Cerebellar nuclear complex (tissue), 1 donor: Measurements from ENCODE around the gene ROCK2.
"Not testable (repeated sequence)": the region's sequence is repeated elsewhere in the genome, so short reads cannot be mapped to it uniquely, and the experiment has no call there.

Experiments used
- DNase-seq, 2 experiments: peaks; one replicate each; lab custom pipeline; 2025; lab: John Stamatoyannopoulos, UW

The ROCK2 gene

DNA sequence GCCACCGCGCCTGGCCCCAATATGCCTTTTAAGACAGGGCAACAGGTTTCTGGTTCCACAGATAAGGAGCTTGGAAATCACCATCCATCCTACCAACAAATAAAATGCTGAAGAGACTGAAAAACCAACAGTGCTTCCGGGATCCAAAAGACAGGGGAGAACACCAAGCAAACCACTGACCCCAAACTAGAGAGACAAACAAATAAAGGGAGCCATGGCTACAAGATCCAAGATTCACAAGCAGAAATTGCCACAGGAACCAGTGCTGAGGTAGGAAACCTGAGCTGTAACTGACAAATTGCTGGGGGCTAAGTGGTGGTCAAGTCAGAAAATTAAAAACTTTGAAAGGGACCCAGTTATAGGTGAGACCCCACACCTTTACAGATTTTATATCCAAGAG is 76.5 kb downstream of the ROCK2 start:
- no peak for DNase-seq

GRCh38 chr2:11264818-11265217 is 79.6 kb downstream of the ROCK2 start:
- DNase-seq = no peak

- DNase-seq = no peak
Observed at GRCh38 chr2:11264007-11264406, 80.4 kb downstream of the ROCK2 start.

GRCh38 chr2:11263177-11263576 is 81.3 kb downstream of the ROCK2 start:
- DNase-seq = no peak

DNA sequence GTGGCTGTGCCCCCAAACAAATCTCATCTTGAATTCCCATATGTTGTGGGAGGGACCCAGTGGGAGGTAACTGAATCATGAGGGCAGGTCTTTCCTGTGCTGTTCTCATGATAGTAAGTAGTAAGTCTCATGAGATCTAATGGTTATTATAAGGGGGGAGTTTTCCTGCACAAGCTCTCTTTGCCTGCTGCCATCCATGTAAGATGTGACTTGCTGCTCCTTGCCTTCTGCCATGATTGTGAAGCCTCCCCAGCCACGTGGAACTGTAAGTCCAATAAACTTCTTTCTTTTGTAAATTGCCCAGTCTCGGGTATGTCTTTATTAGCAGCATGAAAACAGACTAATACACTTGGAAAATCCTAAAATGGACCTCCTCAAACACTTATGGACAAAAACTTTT is 82.0 kb downstream of the ROCK2 start:
- DNase-seq = not testable (repeated sequence)

- not testable (repeated sequence) for DNase-seq
Observed at GRCh38 chr2:11261564-11261963, 82.9 kb downstream of the ROCK2 start.

DNA sequence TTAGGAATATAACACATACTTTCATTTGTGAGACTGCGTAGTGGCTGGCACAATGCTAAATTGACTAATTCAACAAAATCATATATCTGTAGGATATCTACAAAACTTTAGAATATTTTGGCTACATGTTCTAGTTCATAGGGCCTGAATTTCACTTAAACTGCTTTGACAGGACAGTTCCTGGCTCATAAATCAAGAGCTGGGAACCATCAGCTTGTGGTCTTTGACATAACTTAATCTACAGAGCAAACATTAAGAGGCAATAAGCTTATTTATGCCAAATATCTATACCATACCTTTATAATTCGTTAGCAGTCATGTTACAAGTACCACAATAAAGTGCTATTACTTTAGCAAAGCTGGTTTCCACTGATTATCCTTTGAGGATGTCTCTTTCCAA is 83.5 kb downstream of the ROCK2 start:
- no peak for DNase-seq

DNA sequence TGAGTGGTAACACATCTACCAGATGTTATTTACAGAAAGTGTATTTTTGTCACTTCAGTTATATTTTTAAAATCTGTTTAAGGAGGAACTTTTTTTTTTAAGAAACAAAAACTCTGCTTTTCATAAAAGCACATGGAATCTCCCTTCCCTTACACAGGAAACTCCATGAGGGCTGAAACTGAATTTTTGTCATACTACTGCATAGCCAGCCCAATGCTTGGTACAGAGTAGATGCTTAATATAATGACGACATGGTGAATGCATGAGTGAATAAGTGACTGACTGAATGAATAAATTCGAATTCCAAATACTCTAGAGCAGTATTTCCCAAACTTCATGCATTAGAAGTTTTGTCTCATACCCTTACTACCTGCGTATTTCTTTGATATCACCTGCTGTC is 86.5 kb downstream of the ROCK2 start:
- DNase-seq = no peak

GRCh38 chr2:11257078-11257477 is 87.4 kb downstream of the ROCK2 start:
- DNase-seq = no peak

GRCh38 chr2:11256166-11256565 is 88.3 kb downstream of the ROCK2 start:
- no peak for DNase-seq

DNA sequence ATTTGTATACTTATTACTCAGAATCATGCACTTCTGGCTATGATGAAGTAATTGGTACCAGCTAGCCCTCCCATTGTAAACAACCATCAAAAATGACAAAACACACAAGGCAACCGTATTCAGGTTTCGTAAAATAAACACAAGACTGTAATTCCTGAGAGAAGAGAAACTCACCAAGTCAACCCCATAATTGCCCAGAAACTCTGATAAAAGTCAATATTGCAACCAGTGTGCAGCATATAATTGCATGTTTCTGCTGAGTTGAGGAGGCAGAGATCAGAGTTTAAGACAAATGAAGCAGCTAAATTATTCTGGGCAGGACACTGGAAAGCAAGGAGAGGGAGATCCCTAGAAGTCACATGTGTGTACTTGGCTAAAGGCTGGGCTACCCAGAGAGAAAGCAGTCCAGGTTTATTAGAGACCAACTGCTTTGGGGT is 90.3 kb downstream of the ROCK2 start:
- DNase-seq = no peak

- DNase-seq = not testable (repeated sequence)
Observed at GRCh38 chr2:11252458-11252857, 92.0 kb downstream of the ROCK2 start.

GRCh38 chr2:11250400-11251196 is 93.8 kb downstream of the ROCK2 start:
- no peak for DNase-seq

DNA sequence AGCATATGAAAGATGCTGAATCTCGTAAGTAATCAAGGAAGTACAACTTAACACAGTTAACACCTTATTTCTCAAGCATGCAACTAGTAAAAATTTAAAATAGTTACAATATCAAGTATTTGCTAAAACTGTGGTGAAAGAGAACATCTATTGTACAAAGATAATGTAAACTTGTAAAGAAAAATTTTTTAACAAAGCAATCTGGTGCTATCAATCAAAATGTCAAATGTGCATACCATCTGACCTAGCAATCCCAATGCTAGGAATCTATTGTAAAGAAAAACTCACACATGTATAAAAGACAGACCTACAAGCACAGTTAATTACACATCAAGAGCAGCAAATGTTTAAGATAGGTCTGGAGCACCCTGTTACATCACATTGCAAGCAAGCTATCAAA is 99.1 kb downstream of the ROCK2 start:
- no peak for DNase-seq

DNA sequence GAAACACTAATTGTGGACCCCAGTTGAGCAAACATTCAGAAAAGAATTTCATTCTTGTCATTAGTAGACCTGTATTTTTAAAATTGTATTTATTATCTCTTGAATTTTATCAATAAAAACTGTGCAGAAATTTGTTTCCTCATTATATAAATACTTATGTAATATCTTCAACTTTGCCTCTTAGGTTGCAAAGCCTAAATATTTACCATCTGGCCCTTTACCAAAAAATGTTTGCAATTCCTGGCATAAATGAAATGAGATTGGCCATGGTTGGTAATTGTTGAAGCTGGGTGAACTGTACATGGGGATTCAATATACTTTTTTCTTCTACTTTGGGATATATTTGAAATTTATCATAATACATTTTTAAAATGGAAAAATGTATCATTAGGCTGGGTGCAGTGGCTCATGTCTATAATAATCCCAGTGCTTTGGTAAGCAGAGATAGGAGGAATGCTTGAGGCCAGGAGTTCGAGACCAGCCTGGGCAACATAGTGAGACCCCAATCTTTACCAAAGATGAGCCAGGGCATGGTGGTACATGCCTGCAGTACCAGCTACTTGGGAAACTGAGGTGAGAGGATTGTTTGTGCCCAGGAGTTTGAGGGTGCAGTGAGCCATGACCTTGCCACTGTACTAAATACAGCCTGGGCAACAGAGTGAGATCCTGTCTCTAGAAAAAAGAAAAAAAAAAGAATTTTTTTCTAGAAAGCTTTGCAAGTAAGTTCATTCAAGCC is 100.2 kb downstream of the ROCK2 start:
- no peak for DNase-seq

DNA sequence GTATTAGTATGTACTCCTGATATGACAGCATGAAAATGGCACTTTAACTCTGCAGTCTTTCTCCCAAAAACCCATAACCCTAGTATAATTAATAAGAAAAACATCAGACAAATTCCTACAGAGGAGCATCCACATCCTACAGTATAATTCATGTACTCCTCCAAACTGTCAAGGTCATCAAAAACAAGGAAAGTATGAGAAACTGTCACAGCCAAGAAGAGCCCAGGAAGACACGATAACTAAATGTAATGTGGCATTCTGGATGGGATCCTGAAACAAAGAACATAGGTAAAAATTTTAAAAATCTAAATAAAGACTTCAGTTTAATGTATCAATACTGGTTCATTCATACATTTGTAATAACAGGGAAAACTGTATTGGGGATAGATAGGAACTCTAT is 100.9 kb downstream of the ROCK2 start:
- DNase-seq = no peak

- DNase-seq = no peak
Observed at GRCh38 chr2:11242542-11243174, 101.8 kb downstream of the ROCK2 start.

DNA sequence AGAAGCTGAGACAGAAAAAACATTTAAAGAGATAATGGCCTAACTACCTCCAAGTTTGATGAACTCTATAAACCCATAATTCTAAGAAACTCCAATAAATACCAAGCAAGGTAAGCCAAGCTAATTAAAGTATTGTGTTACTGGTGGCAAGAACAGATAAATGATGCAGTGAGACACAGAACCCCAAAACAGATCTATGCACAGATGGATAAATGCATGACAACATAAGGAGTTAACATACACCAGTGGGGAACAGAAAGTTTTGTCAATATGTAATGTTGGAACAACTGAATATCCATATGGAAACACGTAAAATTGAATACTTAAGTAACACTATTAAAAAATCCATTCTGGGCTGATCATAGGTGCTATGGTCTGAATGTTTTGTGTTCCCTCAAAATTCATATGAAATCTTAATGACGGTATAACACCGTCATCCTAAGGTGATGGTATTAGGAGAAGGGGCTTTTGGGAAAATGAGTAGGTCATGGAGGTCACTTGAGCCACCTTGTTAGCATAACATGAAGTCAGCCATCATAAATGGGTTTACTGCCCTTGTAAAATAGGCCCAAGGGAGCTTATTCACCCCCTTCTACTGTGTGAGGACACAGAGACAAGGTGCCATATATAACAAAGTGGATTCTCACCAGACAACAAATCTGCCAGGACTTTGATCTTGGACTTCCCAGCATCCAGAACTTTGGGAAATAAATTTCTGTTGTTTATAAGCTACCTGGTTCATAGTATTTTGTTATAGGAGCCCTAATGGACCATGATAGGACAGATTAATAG is 102.8 kb downstream of the ROCK2 start:
- DNase-seq = no peak

GRCh38 chr2:11239666-11240462 is 104.6 kb downstream of the ROCK2 start:
- DNase-seq = no peak

DNA sequence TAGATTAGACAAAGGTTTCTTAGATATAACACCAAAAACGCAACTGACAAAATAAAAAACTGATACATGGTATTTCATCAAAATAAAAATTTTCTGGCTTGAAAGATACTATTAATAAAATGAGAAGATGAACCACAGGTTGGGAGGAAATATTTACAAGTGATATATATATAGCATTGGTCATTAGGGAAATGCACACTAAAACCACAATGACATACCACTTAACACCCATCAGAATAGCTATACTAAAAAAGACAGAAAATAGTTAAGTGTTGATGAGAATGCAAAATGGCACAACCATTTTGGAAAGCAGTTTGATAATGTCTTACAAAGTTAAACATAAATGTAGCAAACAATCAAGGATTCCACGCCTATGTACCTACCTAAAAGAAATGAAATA is 105.3 kb downstream of the ROCK2 start:
- DNase-seq = no peak

- DNase-seq = no peak
Observed at GRCh38 chr2:11237122-11237521, 107.3 kb downstream of the ROCK2 start.
